Neural crest cell (in vitro differentiated cells): ENCODE measurements around the gene KIAA1755. TPM values are rescaled to one million over a fixed set of nuclear protein-coding genes. Genes with fewer than 3 reads are reported as not detected.

Experiments
- DNase-seq: peaks from one replicate; pipeline ENCODE4 v3.0.0; 2021; ENCODE audit warnings: low read depth, mixed read lengths, low spot score
- H3K27ac Mint-ChIP-seq: one replicate; pipeline ENCODE4 v1.8.0; 2021; ENCODE audit warnings: mild to moderate bottlenecking, mixed read lengths; ENCODE audit not compliant: unreplicated experiment
- H3K27me3 Mint-ChIP-seq: 2 replicates; pipeline ENCODE4 v1.8.0; 2021; ENCODE audit warnings: low read depth, mild to moderate bottlenecking, mixed read lengths
- H3K36me3 Mint-ChIP-seq: 2 replicates; pipeline ENCODE4 v1.8.0; 2021; ENCODE audit warnings: low read depth, mild to moderate bottlenecking, mixed read lengths
- H3K4me1 Mint-ChIP-seq: 2 replicates; pipeline ENCODE4 v1.8.0; 2021; ENCODE audit warnings: mixed read lengths
- H3K4me3 Mint-ChIP-seq: one replicate; pipeline ENCODE4 v1.8.0; 2021; ENCODE audit warnings: mild to moderate bottlenecking, mixed read lengths
- H3K9me3 Mint-ChIP-seq: 2 replicates; pipeline ENCODE4 v1.8.0; 2021; ENCODE audit warnings: mixed read lengths
- total RNA-seq: library from RNA; stranded (reverse); gene quantifications from 2 replicates; pipeline ENCODE4 v1.2.1, GENCODE V29; 2021
- TF ChIP-seq, protein P1 (sequence below): fragments of 200-600 bp; sonication (generic); conservative IDR thresholded peaks from 2 replicates; pipeline ENCODE4 v1.5.0; 2021; ENCODE audit warnings: antibody characterized with exemption, mild to moderate bottlenecking

Gene KIAA1755
- total RNA-seq, 1 donor from 2014 or later, result 8.6 TPM

GRCh38 chr20:38278763-38279162, 18.2 kb upstream of the KIAA1755 start:
- Mint-ChIP-seq H3K27me3 (no peaks in the 10 kb centered on the region), H3K36me3 (peaks cover 12% of the 10 kb centered on the region), H3K4me3 (peak overlapping the region; percentile 67), H3K27ac (no peak overlapping the region), H3K4me1 (peaks cover 35% of the 10 kb centered on the region), H3K9me3 (peaks cover 25% of the 10 kb centered on the region)
- TF ChIP-seq, protein P1, sequence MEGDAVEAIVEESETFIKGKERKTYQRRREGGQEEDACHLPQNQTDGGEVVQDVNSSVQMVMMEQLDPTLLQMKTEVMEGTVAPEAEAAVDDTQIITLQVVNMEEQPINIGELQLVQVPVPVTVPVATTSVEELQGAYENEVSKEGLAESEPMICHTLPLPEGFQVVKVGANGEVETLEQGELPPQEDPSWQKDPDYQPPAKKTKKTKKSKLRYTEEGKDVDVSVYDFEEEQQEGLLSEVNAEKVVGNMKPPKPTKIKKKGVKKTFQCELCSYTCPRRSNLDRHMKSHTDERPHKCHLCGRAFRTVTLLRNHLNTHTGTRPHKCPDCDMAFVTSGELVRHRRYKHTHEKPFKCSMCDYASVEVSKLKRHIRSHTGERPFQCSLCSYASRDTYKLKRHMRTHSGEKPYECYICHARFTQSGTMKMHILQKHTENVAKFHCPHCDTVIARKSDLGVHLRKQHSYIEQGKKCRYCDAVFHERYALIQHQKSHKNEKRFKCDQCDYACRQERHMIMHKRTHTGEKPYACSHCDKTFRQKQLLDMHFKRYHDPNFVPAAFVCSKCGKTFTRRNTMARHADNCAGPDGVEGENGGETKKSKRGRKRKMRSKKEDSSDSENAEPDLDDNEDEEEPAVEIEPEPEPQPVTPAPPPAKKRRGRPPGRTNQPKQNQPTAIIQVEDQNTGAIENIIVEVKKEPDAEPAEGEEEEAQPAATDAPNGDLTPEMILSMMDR, result no peak
- DNase-seq, result no peak

GRCh38 chr20:38278131-38278530, 17.6 kb upstream of the KIAA1755 start:
- TF ChIP-seq, protein P1, result no peak
- Mint-ChIP-seq H3K36me3 (peaks cover 12% of the 10 kb centered on the region), H3K9me3 (peaks cover 22% of the 10 kb centered on the region), H3K27ac (peak overlapping the region; percentile 96), H3K4me1 (peaks cover 41% of the 10 kb centered on the region), H3K27me3 (no peaks in the 10 kb centered on the region), H3K4me3 (peak overlapping the region; percentile 67)
- DNase-seq, result peak; percentile 33

GRCh38 chr20:38277691-38278090, 17.2 kb upstream of the KIAA1755 start:
- Mint-ChIP-seq H3K36me3 (peaks cover 12% of the 10 kb centered on the region), H3K4me1 (peaks cover 46% of the 10 kb centered on the region), H3K27ac (peak overlapping the region; percentile 96), H3K9me3 (peaks cover 20% of the 10 kb centered on the region), H3K4me3 (no peak overlapping the region), H3K27me3 (no peaks in the 10 kb centered on the region)
- no peak for DNase-seq
- TF ChIP-seq, protein P1, result no peak

DNA sequence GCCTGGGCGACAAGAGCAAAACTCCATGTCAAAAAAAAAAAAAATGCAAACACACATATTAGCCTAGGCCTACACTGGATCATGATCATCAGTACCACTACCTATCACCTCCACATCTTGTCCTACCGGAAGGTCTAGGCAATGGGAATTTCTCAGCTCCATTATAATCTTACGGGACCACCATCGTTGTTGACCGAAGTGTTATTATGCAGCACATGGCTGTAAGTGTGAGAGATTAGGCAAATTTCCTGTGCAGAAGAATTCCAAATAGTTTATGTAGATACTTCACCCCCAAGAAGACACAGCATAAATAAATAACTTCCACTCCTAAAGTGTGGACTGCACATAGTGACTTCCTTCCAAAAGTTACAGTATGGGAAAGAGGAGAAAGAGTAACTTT, 16.8 kb upstream of the KIAA1755 start:
- no peak overlapping the region for H3K27ac Mint-ChIP-seq
- H3K4me3 Mint-ChIP-seq, result no peak overlapping the region
- DNase-seq, result no peak
- H3K27me3 Mint-ChIP-seq, result no peaks in the 10 kb centered on the region
- H3K36me3 Mint-ChIP-seq, result peaks cover 12% of the 10 kb centered on the region
- peaks cover 49% of the 10 kb centered on the region for H3K4me1 Mint-ChIP-seq
- TF ChIP-seq, protein P1, result no peak
- H3K9me3 Mint-ChIP-seq, result peaks cover 19% of the 10 kb centered on the region

GRCh38 chr20:38275815-38276550, 15.4 kb upstream of the KIAA1755 start:
- no peak for DNase-seq
- Mint-ChIP-seq H3K27ac (no peak overlapping the region), H3K36me3 (peaks cover 7% of the 10 kb centered on the region), H3K9me3 (peaks cover 14% of the 10 kb centered on the region), H3K4me1 (peaks cover 49% of the 10 kb centered on the region), H3K4me3 (no peak overlapping the region), H3K27me3 (no peaks in the 10 kb centered on the region)
- TF ChIP-seq, protein P1, result no peak
